HepG2 (cell line): ENCODE data around the gene ADAD2.

ENCODE experiments used
- FOXA1 ChIP-seq, 2 experiments: fragments of 450-650 bp in 1 of 2; sonication (generic) in 1 of 2; formaldehyde crosslinking in 1 of 2; IDR thresholded peaks; 2 replicates each; pipeline versions ENCODE4 v1.4.0 to v1.6.1; 2016 to 2020; ENCODE audit warnings: missing genetic modification reagents in 1 of 2
- HNF4A ChIP-seq: sonication (generic); formaldehyde crosslinking; IDR thresholded peaks from 2 replicates; pipeline ENCODE4 v1.4.0; 2020; ENCODE audit warnings: missing genetic modification reagents
- NCOA2 ChIP-seq: sonication (generic); formaldehyde crosslinking; IDR thresholded peaks from 2 replicates; pipeline ENCODE4 v1.8.0; 2022; ENCODE audit warnings: inconsistent platforms
- PCBP2 ChIP-seq: fragments of 200-400 bp; formaldehyde crosslinking; optimal IDR thresholded peaks from 2 replicates; pipeline ENCODE3; 2018; ENCODE audit warnings: low read length, low read depth; ENCODE audit not compliant: poor library complexity, severe bottlenecking
- POLR2AphosphoS2 ChIP-seq: IDR thresholded peaks from 2 replicates; pipeline ENCODE4 v1.6.1; 2011; ENCODE audit warnings: low read depth, low read length, improper control_type of control experiment
- ZNF101 ChIP-seq: sonication (generic); formaldehyde crosslinking; IDR thresholded peaks from 2 replicates; pipeline ENCODE4 v1.4.0; 2020; ENCODE audit warnings: mild to moderate bottlenecking, low read depth, missing genetic modification reagents, borderline replicate concordance
- ZNF282 ChIP-seq: fragments of 450-650 bp; IDR thresholded peaks from 2 replicates; pipeline ENCODE4 v1.6.1; 2018; ENCODE audit not compliant: partially characterized antibody
- ZNF883 ChIP-seq: sonication (generic); formaldehyde crosslinking; IDR thresholded peaks from 2 replicates; pipeline ENCODE4 v1.5.1; 2020; ENCODE audit warnings: mild to moderate bottlenecking, missing genetic modification reagents; ENCODE audit errors: not compliant biosample characterization
- TF ChIP-seq, protein P1 (sequence below): sonication (generic); formaldehyde crosslinking; IDR thresholded peaks from 2 replicates; pipeline ENCODE4 v1.4.0; 2020; ENCODE audit warnings: missing genetic modification reagents
- TF ChIP-seq, protein P2 (sequence below): sonication (generic); formaldehyde crosslinking; IDR thresholded peaks from 2 replicates; pipeline ENCODE4 v1.4.0; 2020; ENCODE audit warnings: missing genetic modification reagents
- TF ChIP-seq, protein P3 (sequence below): sonication (generic); formaldehyde crosslinking; IDR thresholded peaks from 2 replicates; pipeline ENCODE4 v1.5.0; 2020; ENCODE audit warnings: mild to moderate bottlenecking, missing genetic modification reagents, borderline replicate concordance
- TF ChIP-seq, protein P4 (sequence below), 2 experiments: IDR thresholded peaks; 2 replicates each; pipeline ENCODE4 v1.6.1; 2011 to 2012; ENCODE audit warnings: low read length in 2 of 2, borderline replicate concordance in 1 of 2, low read depth in 1 of 2, mild to moderate bottlenecking in 1 of 2, moderate library complexity in 1 of 2
- TF ChIP-seq, protein P5 (sequence below): conservative IDR thresholded peaks from 2 replicates; pipeline ENCODE4 v1.6.1; 2018; ENCODE audit warnings: missing genetic modification reagents

DNA sequence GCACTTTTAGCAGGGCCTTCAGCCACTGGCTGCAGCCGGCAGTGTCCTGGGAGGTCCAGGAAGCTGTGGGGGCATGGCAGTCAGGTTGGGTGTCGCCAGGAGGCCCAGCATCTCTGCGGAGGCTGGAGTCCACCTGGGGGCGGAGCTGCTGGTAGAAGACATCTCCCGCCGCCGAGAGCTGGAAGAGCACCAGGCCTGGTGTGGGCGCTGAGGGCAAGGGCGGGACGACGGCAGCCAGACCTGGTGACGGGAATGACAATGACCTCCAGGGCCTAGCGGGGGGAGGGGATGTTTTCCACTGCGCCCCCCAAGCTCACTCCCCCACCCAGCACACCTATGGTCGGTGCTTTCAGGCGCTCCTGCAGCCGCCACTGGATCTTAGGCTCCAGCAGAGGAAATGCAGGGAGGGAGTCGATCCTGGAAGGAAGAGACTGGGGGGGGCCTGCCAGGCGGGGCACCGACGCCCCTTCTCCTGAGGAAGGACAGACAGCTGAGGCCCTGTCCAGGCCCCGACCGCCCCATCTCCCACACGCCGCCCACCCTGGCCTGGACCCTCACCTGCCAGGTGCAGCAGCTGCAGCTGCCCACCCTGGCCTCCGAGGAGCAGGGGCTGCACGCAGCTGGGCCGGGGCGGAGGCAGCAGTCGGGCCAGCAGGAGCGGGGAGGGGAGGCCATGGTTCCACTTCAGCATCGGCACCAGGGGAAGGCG lies 11.2 kb upstream of the ADAD2 start:
- TF ChIP-seq, protein P1, sequence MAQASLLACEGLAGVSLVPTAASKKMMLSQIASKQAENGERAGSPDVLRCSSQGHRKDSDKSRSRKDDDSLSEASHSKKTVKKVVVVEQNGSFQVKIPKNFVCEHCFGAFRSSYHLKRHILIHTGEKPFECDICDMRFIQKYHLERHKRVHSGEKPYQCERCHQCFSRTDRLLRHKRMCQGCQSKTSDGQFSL: no peak
- TF ChIP-seq, protein P2, sequence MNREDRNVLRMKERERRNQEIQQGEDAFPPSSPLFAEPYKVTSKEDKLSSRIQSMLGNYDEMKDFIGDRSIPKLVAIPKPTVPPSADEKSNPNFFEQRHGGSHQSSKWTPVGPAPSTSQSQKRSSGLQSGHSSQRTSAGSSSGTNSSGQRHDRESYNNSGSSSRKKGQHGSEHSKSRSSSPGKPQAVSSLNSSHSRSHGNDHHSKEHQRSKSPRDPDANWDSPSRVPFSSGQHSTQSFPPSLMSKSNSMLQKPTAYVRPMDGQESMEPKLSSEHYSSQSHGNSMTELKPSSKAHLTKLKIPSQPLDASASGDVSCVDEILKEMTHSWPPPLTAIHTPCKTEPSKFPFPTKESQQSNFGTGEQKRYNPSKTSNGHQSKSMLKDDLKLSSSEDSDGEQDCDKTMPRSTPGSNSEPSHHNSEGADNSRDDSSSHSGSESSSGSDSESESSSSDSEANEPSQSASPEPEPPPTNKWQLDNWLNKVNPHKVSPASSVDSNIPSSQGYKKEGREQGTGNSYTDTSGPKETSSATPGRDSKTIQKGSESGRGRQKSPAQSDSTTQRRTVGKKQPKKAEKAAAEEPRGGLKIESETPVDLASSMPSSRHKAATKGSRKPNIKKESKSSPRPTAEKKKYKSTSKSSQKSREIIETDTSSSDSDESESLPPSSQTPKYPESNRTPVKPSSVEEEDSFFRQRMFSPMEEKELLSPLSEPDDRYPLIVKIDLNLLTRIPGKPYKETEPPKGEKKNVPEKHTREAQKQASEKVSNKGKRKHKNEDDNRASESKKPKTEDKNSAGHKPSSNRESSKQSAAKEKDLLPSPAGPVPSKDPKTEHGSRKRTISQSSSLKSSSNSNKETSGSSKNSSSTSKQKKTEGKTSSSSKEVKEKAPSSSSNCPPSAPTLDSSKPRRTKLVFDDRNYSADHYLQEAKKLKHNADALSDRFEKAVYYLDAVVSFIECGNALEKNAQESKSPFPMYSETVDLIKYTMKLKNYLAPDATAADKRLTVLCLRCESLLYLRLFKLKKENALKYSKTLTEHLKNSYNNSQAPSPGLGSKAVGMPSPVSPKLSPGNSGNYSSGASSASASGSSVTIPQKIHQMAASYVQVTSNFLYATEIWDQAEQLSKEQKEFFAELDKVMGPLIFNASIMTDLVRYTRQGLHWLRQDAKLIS (CRISPR knock-in tag): no peak
- TF ChIP-seq, protein P3, sequence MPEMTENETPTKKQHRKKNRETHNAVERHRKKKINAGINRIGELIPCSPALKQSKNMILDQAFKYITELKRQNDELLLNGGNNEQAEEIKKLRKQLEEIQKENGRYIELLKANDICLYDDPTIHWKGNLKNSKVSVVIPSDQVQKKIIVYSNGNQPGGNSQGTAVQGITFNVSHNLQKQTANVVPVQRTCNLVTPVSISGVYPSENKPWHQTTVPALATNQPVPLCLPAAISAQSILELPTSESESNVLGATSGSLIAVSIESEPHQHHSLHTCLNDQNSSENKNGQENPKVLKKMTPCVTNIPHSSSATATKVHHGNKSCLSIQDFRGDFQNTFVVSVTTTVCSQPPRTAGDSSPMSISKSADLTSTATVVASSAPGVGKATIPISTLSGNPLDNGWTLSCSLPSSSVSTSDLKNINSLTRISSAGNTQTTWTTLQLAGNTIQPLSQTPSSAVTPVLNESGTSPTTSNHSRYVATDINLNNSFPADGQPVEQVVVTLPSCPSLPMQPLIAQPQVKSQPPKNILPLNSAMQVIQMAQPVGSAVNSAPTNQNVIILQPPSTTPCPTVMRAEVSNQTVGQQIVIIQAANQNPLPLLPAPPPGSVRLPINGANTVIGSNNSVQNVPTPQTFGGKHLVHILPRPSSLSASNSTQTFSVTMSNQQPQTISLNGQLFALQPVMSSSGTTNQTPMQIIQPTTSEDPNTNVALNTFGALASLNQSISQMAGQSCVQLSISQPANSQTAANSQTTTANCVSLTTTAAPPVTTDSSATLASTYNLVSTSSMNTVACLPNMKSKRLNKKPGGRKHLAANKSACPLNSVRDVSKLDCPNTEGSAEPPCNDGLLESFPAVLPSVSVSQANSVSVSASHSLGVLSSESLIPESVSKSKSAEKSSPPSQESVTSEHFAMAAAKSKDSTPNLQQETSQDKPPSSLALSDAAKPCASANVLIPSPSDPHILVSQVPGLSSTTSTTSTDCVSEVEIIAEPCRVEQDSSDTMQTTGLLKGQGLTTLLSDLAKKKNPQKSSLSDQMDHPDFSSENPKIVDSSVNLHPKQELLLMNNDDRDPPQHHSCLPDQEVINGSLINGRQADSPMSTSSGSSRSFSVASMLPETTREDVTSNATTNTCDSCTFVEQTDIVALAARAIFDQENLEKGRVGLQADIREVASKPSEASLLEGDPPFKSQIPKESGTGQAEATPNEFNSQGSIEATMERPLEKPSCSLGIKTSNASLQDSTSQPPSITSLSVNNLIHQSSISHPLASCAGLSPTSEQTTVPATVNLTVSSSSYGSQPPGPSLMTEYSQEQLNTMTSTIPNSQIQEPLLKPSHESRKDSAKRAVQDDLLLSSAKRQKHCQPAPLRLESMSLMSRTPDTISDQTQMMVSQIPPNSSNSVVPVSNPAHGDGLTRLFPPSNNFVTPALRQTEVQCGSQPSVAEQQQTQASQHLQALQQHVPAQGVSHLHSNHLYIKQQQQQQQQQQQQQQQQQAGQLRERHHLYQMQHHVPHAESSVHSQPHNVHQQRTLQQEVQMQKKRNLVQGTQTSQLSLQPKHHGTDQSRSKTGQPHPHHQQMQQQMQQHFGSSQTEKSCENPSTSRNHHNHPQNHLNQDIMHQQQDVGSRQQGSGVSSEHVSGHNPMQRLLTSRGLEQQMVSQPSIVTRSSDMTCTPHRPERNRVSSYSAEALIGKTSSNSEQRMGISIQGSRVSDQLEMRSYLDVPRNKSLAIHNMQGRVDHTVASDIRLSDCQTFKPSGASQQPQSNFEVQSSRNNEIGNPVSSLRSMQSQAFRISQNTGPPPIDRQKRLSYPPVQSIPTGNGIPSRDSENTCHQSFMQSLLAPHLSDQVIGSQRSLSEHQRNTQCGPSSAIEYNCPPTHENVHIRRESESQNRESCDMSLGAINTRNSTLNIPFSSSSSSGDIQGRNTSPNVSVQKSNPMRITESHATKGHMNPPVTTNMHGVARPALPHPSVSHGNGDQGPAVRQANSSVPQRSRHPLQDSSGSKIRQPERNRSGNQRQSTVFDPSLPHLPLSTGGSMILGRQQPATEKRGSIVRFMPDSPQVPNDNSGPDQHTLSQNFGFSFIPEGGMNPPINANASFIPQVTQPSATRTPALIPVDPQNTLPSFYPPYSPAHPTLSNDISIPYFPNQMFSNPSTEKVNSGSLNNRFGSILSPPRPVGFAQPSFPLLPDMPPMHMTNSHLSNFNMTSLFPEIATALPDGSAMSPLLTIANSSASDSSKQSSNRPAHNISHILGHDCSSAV (CRISPR knock-in tag): no peak
- TF ChIP-seq, protein P4, sequence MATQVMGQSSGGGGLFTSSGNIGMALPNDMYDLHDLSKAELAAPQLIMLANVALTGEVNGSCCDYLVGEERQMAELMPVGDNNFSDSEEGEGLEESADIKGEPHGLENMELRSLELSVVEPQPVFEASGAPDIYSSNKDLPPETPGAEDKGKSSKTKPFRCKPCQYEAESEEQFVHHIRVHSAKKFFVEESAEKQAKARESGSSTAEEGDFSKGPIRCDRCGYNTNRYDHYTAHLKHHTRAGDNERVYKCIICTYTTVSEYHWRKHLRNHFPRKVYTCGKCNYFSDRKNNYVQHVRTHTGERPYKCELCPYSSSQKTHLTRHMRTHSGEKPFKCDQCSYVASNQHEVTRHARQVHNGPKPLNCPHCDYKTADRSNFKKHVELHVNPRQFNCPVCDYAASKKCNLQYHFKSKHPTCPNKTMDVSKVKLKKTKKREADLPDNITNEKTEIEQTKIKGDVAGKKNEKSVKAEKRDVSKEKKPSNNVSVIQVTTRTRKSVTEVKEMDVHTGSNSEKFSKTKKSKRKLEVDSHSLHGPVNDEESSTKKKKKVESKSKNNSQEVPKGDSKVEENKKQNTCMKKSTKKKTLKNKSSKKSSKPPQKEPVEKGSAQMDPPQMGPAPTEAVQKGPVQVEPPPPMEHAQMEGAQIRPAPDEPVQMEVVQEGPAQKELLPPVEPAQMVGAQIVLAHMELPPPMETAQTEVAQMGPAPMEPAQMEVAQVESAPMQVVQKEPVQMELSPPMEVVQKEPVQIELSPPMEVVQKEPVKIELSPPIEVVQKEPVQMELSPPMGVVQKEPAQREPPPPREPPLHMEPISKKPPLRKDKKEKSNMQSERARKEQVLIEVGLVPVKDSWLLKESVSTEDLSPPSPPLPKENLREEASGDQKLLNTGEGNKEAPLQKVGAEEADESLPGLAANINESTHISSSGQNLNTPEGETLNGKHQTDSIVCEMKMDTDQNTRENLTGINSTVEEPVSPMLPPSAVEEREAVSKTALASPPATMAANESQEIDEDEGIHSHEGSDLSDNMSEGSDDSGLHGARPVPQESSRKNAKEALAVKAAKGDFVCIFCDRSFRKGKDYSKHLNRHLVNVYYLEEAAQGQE (IDR thresholded peaks at IDR 0.05; ENCODE audit: borderline replicate concordance in 1 of 2, low read depth in 1 of 2, low read length in 2 of 2): no peak
- no peak for TF ChIP-seq POLR2AphosphoS2
- TF ChIP-seq PCBP2: no peak
- TF ChIP-seq NCOA2 (CRISPR knock-in tag): no peak
- TF ChIP-seq HNF4A: no peak
- TF ChIP-seq, protein P5, sequence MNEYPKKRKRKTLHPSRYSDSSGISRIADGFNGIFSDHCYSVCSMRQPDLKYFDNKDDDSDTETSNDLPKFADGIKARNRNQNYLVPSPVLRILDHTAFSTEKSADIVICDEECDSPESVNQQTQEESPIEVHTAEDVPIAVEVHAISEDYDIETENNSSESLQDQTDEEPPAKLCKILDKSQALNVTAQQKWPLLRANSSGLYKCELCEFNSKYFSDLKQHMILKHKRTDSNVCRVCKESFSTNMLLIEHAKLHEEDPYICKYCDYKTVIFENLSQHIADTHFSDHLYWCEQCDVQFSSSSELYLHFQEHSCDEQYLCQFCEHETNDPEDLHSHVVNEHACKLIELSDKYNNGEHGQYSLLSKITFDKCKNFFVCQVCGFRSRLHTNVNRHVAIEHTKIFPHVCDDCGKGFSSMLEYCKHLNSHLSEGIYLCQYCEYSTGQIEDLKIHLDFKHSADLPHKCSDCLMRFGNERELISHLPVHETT (CRISPR knock-in tag): no peak
- TF ChIP-seq FOXA1 (IDR thresholded peaks at IDR 0.05): no peak
- TF ChIP-seq FOXA1 (CRISPR knock-in tag; IDR thresholded peaks at IDR 0.05): no peak
- no peak for TF ChIP-seq ZNF101 (CRISPR knock-in tag)
- no peak for TF ChIP-seq ZNF883 (CRISPR knock-in tag)
- TF ChIP-seq ZNF282: no peak
